Raji (cell line): ENCODE measurements around the gene MRPL45.

ENCODE experiments used
- POLR2A ChIP-seq: IDR thresholded peaks from 2 replicates; pipeline ENCODE4 v1.6.1; 2011; ENCODE audit warnings: low read depth, low read length, control low read depth; ENCODE audit not compliant: insufficient read depth

MRPL45 gene

GRCh38 chr17:38296834-38297517, at the start of gene MRPL45:
TSS of gene MRPL45 (plus strand) at chr17:38297168. CDS start at chr17:38297184, 16 bp downstream.
- TF ChIP-seq POLR2A: peak; percentile 62

- peak; percentile 61 for TF ChIP-seq POLR2A
Observed at GRCh38 chr17:38257013-38257621, 39.9 kb upstream of the MRPL45 start.

- TF ChIP-seq POLR2A: no peak
Observed at GRCh38 chr17:38315497-38315896, 18.5 kb downstream of the MRPL45 start.

- TF ChIP-seq POLR2A: no peak
Observed at GRCh38 chr17:38317081-38317480, 20.1 kb downstream of the MRPL45 start.

GRCh38 chr17:38320482-38320881, 23.5 kb downstream of the MRPL45 start:
- no peak for TF ChIP-seq POLR2A

- no peak for TF ChIP-seq POLR2A
Observed at GRCh38 chr17:38322156-38322779, 25.3 kb downstream of the MRPL45 start.

- no peak for TF ChIP-seq POLR2A
Observed at GRCh38 chr17:38322897-38323296, 25.9 kb downstream of the MRPL45 start.

GRCh38 chr17:38324141-38324697, 27.3 kb downstream of the MRPL45 start:
- TF ChIP-seq POLR2A: no peak

- no peak for TF ChIP-seq POLR2A
Observed at GRCh38 chr17:38324772-38325171, 27.8 kb downstream of the MRPL45 start.

GRCh38 chr17:38325221-38325851, 28.4 kb downstream of the MRPL45 start:
- 0 out of 2 replicates have a peak, but pooled peaks have one; percentile 25 for TF ChIP-seq POLR2A

GRCh38 chr17:38326996-38327792, 30.2 kb downstream of the MRPL45 start:
- TF ChIP-seq POLR2A: no peak

- no peak for TF ChIP-seq POLR2A
Observed at GRCh38 chr17:38327936-38328335, 31.0 kb downstream of the MRPL45 start.

- TF ChIP-seq POLR2A: no peak
Observed at GRCh38 chr17:38328620-38329019, 31.7 kb downstream of the MRPL45 start.

GRCh38 chr17:38329284-38329683, 32.3 kb downstream of the MRPL45 start:
- TF ChIP-seq POLR2A: no peak
